Measurements from ENCODE around the gene WWOX.

GRCh38 chr16:78235168-78235800, 135.8 kb downstream of the WWOX start:
- TF ChIP-seq POLR2A (IDR thresholded peaks at IDR 0.05; ENCODE audit: extremely low read depth, insufficient read length) (no peak), CTCF (IDR thresholded peaks at IDR 0.05; ENCODE audit: low read depth, low read length) (peak; percentile 99)

Measured in NB4 (cell line).